ENCODE results near the gene SPATA9.
"Not testable (repeated sequence)": the region's sequence is repeated elsewhere in the genome, so short reads cannot be mapped to it uniquely, and the experiment has no call there.

Gene SPATA9

GRCh38 chr5:95643152-95643551 lies 39.6 kb downstream of the SPATA9 start:
- DNase-seq = no peak

DNA sequence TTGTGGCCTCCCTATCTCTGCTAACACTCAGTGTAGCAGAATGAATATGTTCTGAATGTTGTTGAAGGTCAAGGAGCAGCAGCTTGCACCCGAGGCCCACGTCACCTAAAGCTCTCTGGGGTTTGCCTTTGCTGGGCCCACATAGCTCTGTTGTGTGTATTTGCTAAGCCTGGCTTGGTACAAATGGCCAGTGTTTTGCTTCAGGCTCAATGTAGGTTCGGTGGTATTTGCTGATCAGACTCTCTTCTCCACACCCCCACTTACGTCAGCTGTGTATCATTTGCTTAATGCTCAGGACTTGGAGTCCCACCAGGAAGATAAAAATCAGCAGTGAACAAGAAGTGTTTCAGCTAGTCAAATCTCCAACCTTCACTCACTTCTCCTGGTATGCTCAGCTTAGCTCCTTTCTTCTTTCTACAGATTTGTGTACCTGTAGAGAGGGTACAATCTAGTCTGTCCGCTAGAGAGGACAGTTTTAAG lies 41.0 kb downstream of the SPATA9 start:
- DNase-seq = no peak

DNA sequence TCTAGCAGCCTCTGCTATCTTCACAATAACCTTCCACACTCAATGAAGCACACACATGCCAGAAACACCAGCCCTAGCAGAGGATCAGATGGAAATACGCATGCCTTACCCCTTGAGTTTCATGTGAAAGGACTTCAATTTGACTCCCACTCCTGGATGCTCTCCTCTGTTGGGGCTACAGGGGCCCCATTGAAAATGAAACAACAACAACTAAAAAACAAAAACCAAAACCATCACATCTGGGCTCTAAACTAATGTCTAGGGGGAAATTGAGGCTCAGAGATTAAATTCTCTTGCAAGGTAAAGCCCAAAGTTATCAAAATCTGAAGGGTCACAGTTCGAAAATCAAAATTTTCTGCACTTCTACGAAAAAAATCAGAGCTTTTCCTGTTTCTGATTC lies 44.2 kb downstream of the SPATA9 start:
- no peak for DNase-seq

- DNase-seq = no peak
These were observed 48.7 kb downstream of the SPATA9 start for GRCh38 chr5:95634081-95634480.

DNA sequence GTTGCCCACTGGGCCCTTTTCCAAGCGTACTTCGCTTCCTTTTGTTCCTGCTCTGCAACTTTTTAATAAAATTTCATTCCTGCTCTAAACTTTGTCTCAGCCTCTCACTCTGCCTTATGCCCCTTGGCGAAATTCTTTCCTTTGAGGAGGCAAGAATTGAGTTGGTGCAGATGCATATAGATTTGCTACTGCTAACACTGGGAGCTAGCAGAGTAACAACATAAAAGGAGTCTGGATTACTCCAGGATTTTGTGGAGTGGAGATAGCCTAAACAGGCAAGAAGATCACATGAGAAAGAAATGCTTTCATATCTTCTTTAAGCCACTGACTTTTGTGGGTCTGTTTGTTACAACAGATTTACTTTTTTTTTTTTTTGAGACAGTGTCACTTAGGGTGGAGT lies 49.1 kb downstream of the SPATA9 start:
- DNase-seq = no peak

- not testable (repeated sequence) for DNase-seq
These were observed 49.8 kb downstream of the SPATA9 start for GRCh38 chr5:95632942-95633341.

DNA sequence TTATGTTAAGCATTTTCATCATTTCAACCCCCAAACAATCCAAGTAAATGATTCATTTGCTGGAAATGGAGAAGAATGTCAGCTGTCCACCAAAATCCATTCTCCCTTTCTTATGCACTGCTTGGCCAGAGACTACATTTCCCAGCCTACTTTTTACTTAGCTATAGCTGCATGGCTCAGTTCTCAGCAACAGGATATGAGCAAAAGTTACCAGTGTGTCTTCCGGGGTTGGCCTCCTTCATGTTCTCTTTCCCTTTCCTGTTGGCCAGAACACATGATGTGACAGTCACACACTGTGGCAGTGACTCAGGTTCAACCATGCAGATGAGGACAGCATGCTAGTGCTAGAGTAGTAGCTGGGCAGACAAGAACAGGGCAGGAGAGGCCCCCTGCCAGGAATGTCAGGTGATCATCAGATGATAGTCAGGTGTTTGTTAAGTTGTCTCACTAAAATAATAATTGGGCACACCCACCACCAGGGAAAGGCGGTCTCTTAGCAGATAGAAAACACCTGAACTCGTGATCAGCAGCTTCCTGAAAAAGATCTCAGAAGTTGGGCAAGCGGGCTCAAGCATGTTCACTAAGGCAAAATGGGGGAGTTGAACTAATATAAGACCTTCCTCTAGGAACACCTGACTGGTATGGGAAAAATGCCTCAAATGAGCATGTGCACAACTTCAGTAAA lies 50.7 kb downstream of the SPATA9 start:
- peak; percentile 86 for DNase-seq

DNA sequence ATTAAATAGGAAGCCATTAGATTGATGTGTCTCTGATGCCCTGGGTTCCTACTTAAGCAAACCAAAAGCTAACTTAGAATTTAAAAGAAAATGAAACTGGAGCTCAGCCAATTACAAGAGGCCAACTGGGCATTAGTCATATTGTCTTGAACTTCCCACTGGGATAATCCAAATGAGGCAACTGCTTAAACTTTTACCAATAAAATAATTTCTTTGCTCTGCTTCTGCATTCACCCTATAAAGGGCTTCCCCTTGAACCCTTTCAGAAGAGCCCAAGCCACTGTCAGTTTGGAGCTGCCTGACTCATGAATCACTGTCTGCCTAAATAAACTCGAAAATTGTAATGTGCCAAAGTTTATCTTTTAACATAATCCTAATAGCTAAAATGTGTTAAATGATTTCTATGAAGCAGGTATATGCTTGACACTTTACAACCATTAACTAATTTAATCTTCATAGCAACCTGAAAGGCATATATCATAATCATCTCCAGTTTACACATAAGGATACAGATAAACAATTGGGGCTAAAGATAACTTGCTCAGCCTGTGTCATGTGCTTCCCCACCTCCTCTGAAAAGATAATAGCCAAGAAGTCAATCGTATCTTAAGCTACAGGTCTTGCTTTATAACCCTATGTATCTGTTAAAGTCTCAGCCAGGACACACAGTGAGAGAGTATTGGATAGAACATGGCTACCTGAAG lies 51.4 kb downstream of the SPATA9 start:
- DNase-seq = no peak

DNA sequence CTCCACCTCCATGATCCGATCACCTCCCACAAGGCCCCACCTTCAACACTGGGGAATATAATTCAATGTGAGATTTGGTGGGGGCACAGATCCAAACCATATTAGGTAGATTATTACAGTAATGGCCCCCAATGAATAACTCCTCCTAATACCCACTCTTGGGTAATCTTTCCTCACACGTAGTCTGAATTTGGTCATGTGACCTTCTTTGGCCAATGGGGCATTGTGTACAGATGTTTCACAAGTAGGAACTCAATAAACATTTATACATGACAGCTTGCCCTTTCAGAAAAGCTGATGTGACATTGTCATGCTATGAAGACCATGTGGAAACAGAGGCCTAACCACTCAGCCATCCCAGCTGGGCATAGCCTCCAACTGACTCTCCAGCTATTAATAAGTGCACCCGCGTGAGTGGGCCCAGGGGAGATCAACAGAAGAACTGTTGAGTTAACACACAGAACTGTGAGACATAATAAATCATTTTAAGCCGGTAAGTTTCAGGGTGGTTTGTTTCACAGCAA lies 52.3 kb downstream of the SPATA9 start:
- DNase-seq = no peak

GRCh38 chr5:95628933-95629332 lies 53.9 kb downstream of the SPATA9 start:
- no peak for DNase-seq

GRCh38 chr5:95627971-95628810 lies 54.6 kb downstream of the SPATA9 start:
- DNase-seq = no peak

DNA sequence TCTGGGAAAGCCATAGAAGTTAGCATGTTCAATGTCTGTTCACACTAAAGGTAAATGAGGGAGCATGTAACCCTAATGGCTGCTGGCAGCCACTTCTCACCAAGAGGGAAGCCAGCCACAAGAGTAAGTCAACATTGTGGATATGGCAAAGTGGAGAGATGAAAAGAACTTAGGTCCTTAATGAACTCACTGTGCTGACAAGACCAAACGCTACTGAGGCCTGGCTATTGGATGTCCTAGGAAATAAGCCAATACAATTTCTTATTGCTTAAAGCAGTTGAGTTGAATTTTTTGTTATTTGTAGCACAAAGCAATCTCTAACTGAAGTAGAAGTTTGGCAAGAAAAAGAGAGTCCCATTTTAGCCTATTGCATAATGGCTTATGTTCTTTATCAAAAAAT lies 56.1 kb downstream of the SPATA9 start:
- DNase-seq = no peak

- no peak for DNase-seq
These were observed 58.4 kb downstream of the SPATA9 start for GRCh38 chr5:95624368-95624767.

DNA sequence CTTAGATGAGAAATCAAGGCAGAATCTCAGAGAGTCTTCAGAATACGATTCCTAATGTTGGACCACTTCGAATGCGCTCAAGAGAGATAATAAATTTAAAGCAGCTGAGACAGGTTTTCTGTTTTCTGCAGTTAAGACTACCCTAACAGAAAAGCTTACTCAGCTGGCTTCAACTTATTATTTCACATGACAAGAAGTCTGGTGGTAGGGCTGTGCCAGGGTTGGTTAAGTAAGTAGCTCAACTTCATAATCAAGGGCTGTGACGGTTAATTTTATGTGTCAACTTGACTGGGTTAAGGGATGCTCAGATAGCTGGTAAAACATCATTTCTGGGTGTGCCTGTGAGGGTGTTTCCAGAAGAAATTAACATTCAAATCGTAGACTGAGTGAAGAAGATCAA lies 59.1 kb downstream of the SPATA9 start:
- no peak for DNase-seq

- DNase-seq = no peak
These were observed 60.8 kb downstream of the SPATA9 start for GRCh38 chr5:95621839-95622629.

DNA sequence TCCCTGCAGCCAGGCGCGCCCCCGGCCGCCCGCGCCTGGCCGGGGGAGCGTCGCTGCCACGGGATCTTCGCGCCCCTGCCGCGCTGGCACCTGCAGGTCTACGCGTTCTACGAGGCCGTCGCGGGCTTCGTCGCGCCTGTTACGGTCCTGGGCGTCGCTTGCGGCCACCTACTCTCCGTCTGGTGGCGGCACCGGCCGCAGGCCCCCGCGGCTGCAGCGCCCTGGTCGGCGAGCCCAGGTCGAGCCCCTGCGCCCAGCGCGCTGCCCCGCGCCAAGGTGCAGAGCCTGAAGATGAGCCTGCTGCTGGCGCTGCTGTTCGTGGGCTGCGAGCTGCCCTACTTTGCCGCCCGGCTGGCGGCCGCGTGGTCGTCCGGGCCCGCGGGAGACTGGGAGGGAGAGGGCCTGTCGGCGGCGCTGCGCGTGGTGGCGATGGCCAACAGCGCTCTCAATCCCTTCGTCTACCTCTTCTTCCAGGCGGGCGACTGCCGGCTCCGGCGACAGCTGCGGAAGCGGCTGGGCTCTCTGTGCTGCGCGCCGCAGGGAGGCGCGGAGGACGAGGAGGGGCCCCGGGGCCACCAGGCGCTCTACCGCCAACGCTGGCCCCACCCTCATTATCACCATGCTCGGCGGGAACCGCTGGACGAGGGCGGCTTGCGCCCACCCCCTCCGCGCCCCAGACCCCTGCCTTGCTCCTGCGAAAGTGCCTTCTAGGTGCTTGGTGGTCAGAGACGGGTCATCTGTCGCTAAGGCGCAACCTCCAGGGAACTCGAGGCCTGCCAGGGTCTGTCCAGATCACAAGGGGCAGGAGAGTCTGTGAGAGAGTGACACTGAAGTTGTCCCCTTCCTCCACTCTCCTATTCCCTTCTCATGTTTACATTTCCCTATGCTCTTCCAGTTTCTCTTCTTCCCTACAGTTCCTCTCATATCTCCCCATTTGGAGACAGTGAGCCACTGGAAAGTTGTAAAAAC lies 61.6 kb downstream of the SPATA9 start:
- peak; percentile 49 for DNase-seq

DNA sequence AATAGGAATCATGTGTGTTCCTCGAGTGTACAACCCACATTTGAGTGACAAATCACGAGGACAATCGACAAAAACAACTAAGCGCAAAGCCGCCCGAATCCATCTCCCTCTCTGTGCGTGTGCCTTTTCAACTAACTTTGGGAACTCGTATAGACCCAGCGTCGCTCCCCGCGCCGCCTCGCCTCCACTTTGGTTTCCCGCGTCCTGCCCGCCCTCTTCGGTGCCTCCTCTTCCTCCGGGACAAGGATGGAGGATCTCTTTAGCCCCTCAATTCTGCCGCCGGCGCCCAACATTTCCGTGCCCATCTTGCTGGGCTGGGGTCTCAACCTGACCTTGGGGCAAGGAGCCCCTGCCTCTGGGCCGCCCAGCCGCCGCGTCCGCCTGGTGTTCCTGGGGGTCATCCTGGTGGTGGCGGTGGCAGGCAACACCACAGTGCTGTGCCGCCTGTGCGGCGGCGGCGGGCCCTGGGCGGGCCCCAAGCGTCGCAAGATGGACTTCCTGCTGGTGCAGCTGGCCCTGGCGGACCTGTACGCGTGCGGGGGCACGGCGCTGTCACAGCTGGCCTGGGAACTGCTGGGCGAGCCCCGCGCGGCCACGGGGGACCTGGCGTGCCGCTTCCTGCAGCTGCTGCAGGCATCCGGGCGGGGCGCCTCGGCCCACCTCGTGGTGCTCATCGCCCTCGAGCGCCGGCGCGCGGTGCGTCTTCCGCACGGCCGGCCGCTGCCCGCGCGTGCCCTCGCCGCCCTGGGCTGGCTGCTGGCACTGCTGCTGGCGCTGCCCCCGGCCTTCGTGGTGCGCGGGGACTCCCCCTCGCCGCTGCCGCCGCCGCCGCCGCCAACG lies 62.5 kb downstream of the SPATA9 start, which contains the start of gene GPR150:
Gene GPR150 (plus strand): TSS at position 58 of the 840 bp plus-strand sequence. CDS start 189 bp downstream, at position 247.
- DNase-seq = peak; percentile 68

- no peak for DNase-seq
These were observed 63.2 kb downstream of the SPATA9 start for GRCh38 chr5:95619514-95620029.

DNA sequence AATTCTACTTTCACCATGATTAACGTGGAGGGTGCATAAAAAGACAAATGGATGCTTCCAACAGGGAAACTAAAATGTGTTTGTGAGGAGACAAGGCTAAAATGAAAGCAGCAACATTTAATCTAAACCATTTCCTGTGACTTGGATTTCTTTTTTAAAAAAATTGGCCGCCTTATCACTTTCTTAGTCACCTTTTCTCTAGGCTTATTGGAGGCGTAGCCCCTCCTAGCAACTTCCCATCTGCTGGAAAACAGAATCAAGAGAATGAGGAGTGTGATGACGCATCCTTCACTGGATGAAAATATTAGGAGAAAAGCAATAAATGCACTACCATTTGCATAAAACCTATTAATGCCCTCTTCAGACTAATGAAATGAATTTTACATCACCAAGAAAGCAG lies 63.7 kb downstream of the SPATA9 start:
- no peak for DNase-seq

DNA sequence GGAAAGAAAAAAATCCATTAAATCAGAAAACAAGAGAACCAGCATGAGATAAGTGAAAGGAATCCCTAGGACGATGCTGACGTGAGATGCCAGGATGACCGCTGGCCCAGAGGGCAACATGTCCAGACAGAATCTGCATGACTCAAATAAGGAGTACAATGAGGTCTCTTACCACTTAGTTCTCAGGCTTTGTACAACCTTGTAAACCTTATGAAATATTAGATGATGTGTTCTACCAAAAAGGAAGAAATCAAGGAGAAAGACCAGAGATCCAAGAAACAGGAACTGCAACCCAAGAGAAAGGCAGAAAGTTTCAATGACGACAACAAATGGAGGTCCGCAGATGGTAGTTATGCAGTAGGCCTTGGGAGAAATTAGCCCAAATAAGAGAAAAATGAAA lies 65.7 kb downstream of the SPATA9 start:
- no peak for DNase-seq

All from stimulated activated CD4-positive, alpha-beta T cell treated with anti-CD3 and anti-CD28 coated beads, Interleukin-1b, Interleukin-23, amount 100 ng/mL, for 48 hours (primary cell).